PC-9 (cell line): Measurements from ENCODE around the gene PFKP.

Experiments
- EZH2 ChIP-seq: fragments of 200-600 bp; sonication (generic); IDR thresholded peaks from 2 replicates; pipeline ENCODE4 v1.8.0; 2017; ENCODE audit warnings: antibody characterized with exemption, low read depth
- TF ChIP-seq, protein P1 (sequence below): fragments of 200-600 bp; sonication (generic); conservative IDR thresholded peaks from 2 replicates; pipeline ENCODE4 v1.6.1; 2017; ENCODE audit warnings: mixed run types, antibody characterized with exemption, mild to moderate bottlenecking, moderate library complexity

GRCh38 chr10:3118641-3119091 lies 51.3 kb downstream of the PFKP start:
- TF ChIP-seq, protein P1, sequence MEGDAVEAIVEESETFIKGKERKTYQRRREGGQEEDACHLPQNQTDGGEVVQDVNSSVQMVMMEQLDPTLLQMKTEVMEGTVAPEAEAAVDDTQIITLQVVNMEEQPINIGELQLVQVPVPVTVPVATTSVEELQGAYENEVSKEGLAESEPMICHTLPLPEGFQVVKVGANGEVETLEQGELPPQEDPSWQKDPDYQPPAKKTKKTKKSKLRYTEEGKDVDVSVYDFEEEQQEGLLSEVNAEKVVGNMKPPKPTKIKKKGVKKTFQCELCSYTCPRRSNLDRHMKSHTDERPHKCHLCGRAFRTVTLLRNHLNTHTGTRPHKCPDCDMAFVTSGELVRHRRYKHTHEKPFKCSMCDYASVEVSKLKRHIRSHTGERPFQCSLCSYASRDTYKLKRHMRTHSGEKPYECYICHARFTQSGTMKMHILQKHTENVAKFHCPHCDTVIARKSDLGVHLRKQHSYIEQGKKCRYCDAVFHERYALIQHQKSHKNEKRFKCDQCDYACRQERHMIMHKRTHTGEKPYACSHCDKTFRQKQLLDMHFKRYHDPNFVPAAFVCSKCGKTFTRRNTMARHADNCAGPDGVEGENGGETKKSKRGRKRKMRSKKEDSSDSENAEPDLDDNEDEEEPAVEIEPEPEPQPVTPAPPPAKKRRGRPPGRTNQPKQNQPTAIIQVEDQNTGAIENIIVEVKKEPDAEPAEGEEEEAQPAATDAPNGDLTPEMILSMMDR = no peak
- no peak for TF ChIP-seq EZH2
